ENCODE results near the gene ATP1B4. TPM values are rescaled to one million over a fixed set of nuclear protein-coding genes. Genes with fewer than 3 reads are reported as not detected.

The ATP1B4 gene
- total RNA-seq, 2 donors from 2014 or later, result 0.90 to 1.4 TPM

DNA sequence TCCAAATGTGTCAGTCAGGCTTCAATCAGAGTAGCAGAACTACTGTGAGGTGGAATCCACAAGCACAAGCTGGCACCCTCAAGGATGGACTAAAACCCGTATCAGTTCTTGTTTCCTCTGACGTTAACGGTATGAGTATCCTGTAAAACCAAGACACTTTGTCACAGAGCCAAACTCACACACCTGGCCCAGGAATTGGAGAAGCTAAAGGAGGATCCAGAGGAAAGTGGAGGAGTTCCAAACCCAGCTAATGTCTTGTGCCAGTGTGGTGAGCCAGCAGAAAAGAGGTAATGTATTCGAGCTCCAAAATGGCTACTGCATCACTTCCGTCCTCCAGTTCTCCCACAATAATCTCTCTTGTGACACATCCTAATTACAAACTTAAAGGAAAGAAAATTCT, 44.7 kb downstream of the ATP1B4 start:
- no peaks in the 10 kb centered on the region for H3K4me1 ChIP-seq

DNA sequence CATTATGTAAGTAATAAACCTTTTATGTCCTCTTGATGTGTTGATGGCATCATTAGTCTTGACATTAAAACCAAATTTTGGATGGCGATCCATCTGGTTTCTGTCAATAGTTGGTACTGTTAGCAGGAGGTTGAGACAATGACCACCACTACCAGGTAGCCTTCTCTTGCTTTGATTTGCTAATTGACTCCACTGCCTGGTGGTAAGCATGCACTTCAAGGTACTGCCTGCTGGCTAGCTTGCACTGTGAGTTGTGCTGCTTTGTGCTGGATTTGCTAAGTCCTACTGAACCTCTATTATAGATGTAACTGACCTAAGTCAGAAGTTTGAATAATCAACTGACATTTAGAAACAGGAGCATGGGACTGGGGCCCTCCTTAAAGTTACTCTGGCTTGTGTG, 46.3 kb downstream of the ATP1B4 start:
- Histone ChIP-seq H3K4me3 (no peak overlapping the region), H3K27ac (no peak overlapping the region), H3K36me3 (no peaks in the 10 kb centered on the region), H3K4me1 (no peaks in the 10 kb centered on the region), H3K9me3 (no peaks in the 10 kb centered on the region), H3K27me3 (no peaks in the 10 kb centered on the region)
- TF ChIP-seq, protein P1, sequence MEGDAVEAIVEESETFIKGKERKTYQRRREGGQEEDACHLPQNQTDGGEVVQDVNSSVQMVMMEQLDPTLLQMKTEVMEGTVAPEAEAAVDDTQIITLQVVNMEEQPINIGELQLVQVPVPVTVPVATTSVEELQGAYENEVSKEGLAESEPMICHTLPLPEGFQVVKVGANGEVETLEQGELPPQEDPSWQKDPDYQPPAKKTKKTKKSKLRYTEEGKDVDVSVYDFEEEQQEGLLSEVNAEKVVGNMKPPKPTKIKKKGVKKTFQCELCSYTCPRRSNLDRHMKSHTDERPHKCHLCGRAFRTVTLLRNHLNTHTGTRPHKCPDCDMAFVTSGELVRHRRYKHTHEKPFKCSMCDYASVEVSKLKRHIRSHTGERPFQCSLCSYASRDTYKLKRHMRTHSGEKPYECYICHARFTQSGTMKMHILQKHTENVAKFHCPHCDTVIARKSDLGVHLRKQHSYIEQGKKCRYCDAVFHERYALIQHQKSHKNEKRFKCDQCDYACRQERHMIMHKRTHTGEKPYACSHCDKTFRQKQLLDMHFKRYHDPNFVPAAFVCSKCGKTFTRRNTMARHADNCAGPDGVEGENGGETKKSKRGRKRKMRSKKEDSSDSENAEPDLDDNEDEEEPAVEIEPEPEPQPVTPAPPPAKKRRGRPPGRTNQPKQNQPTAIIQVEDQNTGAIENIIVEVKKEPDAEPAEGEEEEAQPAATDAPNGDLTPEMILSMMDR (IDR thresholded peaks at IDR 0.05), result no peak
- no peak for DNase-seq (ENCODE audit: low spot score)

More for the DNA sequence above, 44.7 kb downstream of the ATP1B4 start:
- no peak for DNase-seq (ENCODE audit: low spot score)
- TF ChIP-seq, protein P1 (IDR thresholded peaks at IDR 0.05), result no peak
- H3K27me3 ChIP-seq, result no peaks in the 10 kb centered on the region
- H3K36me3 ChIP-seq, result no peaks in the 10 kb centered on the region
- no peak overlapping the region for H3K27ac ChIP-seq
- no peaks in the 10 kb centered on the region for H3K9me3 ChIP-seq
- no peak overlapping the region for H3K4me3 ChIP-seq

DNA sequence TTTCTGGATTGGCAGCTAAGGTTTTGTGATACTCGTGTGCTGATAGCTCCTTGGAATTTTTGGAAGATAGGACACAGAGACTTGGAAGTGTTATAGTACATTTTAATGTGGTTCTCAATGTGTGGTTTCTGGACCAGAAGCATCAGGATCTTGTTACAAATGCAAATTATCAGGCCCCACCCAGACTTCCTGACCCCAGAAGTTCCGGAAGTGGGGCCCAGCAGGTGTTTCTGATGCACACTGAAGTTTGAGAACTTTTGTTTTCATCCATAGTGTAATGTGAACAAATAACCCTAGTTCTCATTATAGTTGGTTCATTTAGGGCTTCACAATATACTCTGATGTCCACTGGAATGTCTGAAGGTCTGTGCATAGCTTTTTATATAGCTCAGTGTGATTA, 57.6 kb downstream of the ATP1B4 start:
- TF ChIP-seq, protein P1 (IDR thresholded peaks at IDR 0.05), result no peak
- H3K27me3 ChIP-seq, result no peaks in the 10 kb centered on the region

DNA sequence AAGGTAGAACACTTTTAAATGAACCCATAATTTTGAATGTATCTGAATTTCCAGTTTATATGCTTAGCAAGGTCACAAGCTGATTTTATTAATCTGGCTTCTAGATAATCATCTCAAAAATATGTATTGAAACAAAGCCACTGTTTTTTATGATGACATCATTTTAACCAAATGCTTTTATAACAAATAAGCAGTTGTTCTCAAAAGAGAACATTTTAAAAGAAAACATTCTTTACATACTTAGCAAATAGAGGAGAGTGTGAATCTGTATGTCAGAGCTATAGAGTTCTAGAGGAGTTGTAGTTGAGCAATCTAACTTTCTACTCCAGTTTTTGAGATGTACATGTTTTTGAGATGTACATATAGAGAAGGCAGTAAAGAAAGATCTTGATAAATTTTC, 64.7 kb downstream of the ATP1B4 start:
- Histone ChIP-seq H3K4me1 (no peaks in the 10 kb centered on the region), H3K36me3 (no peaks in the 10 kb centered on the region), H3K4me3 (no peak overlapping the region), H3K9me3 (no peaks in the 10 kb centered on the region), H3K27me3 (no peaks in the 10 kb centered on the region), H3K27ac (no peak overlapping the region)
- DNase-seq (ENCODE audit: low spot score), result no peak
- TF ChIP-seq, protein P1 (IDR thresholded peaks at IDR 0.05), result no peak

More for the DNA sequence above, 57.6 kb downstream of the ATP1B4 start:
- Histone ChIP-seq H3K27ac (no peak overlapping the region), H3K4me1 (no peaks in the 10 kb centered on the region), H3K9me3 (no peaks in the 10 kb centered on the region), H3K4me3 (no peak overlapping the region), H3K36me3 (no peaks in the 10 kb centered on the region)
- no peak for DNase-seq (ENCODE audit: low spot score)

DNA sequence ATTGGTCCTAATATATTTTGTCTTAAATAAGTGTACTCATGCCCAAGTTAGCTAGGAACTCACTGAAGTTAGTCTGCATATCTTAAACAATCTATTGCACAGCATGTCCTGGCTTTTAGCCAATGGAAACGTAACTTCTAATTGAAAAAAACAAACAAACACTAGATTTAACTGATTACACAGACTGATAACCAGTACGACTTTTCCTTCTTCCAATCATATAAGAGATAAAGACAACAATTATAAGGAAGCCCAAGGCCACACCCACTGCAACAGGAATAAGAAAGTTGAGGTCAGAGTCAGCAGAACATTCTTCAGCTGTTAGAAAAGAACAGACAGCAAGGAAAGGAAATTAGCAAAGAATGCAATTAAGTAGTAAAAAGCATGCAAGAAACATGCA, 66.4 kb downstream of the ATP1B4 start:
- H3K27ac ChIP-seq, result no peak overlapping the region
- no peaks in the 10 kb centered on the region for H3K4me1 ChIP-seq
- no peak for DNase-seq (ENCODE audit: low spot score)
- H3K4me3 ChIP-seq, result no peak overlapping the region
- no peaks in the 10 kb centered on the region for H3K36me3 ChIP-seq
- TF ChIP-seq, protein P1 (IDR thresholded peaks at IDR 0.05), result no peak
- H3K9me3 ChIP-seq, result no peaks in the 10 kb centered on the region
- H3K27me3 ChIP-seq, result no peaks in the 10 kb centered on the region

DNA sequence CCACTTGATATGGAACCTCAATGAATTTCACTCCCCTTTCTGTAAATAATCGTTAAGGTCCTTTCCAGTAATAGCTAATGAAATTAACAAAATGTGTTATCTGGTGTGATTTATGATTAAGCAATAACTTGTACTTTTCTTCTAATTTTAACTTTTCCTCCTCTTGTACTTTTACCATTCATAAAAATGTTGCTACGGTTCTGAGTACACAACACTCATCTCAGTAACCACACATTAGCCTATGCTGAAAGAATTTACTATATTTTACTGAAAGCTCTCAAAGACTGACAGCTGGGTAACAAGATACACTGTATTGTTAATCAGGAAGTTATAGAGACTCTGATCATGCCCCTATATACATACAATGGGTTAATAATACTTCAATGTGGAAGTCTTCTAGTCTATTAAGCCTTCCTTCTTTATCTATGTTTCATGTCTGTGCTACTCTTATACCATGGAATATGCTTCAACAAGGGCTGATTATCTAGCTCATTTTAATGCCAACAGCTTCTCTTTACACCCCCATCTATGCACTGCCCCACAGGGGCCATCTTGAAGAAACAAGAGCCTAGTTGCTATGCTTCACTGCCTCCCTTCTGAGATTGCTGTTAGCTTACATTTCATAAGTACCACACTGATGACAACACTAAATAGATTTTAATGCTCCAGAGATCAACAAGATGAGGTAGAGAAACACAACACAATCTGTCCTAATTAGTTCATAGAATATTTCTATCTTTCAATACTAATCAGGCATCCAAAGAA, 68.1 kb downstream of the ATP1B4 start:
- no peak overlapping the region for H3K4me3 ChIP-seq
- TF ChIP-seq, protein P1 (IDR thresholded peaks at IDR 0.05), result no peak
- no peaks in the 10 kb centered on the region for H3K9me3 ChIP-seq
- no peak overlapping the region for H3K27ac ChIP-seq
- no peaks in the 10 kb centered on the region for H3K36me3 ChIP-seq
- no peaks in the 10 kb centered on the region for H3K4me1 ChIP-seq
- no peaks in the 10 kb centered on the region for H3K27me3 ChIP-seq
- no peak for DNase-seq (ENCODE audit: low spot score)
